ENCODE results near the gene ANKRD33B. TPM values are rescaled to one million over a fixed set of nuclear protein-coding genes. Genes with fewer than 3 reads are reported as not detected.
A peak's percentile ranks its signal among the peaks of the same experiment; 100 is the strongest.

Gene ANKRD33B
- total RNA-seq, 3 donors from 2014 or later (not counting 1 experiment from before 2014, with no cell fraction given) = 2.4 to 4.3 (median 3.9) TPM

GRCh38 chr5:10577371-10578292 lies 13.8 kb downstream of the ANKRD33B start:
- Histone ChIP-seq H3K9me3 (ENCODE audit: control insufficient read depth, insufficient read depth, low read length) (no peaks in the 10 kb centered on the region), H3K4me1 (ENCODE audit: control insufficient read depth, insufficient read depth, low read length) (peaks cover 8% of the 10 kb centered on the region), H3K27me3 (ENCODE audit: control insufficient read depth, insufficient read depth, low read length) (no peaks in the 10 kb centered on the region), H3K27ac (ENCODE audit: low read length) (no peak overlapping the region), H3K4me3 (ENCODE audit: low read length) (no peak overlapping the region), H3K36me3 (ENCODE audit: control insufficient read depth, insufficient read depth, low read length) (no peaks in the 10 kb centered on the region)
- no peak for DNase-seq
- Mint-ChIP-seq H3K9me3 (no peaks in the 10 kb centered on the region), H3K27ac (no peak overlapping the region), H3K36me3 (no peaks in the 10 kb centered on the region), H3K4me1 (peaks cover 0 to 18% of the 10 kb centered on the region in 2 donors), H3K27me3 (ENCODE audit: low read depth in 2 of 2) (no peaks in the 10 kb centered on the region), H3K4me3 (no peak overlapping the region)
- TF ChIP-seq, protein P1, sequence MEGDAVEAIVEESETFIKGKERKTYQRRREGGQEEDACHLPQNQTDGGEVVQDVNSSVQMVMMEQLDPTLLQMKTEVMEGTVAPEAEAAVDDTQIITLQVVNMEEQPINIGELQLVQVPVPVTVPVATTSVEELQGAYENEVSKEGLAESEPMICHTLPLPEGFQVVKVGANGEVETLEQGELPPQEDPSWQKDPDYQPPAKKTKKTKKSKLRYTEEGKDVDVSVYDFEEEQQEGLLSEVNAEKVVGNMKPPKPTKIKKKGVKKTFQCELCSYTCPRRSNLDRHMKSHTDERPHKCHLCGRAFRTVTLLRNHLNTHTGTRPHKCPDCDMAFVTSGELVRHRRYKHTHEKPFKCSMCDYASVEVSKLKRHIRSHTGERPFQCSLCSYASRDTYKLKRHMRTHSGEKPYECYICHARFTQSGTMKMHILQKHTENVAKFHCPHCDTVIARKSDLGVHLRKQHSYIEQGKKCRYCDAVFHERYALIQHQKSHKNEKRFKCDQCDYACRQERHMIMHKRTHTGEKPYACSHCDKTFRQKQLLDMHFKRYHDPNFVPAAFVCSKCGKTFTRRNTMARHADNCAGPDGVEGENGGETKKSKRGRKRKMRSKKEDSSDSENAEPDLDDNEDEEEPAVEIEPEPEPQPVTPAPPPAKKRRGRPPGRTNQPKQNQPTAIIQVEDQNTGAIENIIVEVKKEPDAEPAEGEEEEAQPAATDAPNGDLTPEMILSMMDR (IDR thresholded peaks at IDR 0.05) = no peak
- intact Hi-C loops (cut with micrococcal nuclease) = no loop called here
- WGBS (ENCODE audit: insufficient coverage) = 78% methylated on average over 18 of the region's 18 CpGs
- ATAC-seq = no peak

- peaks cover 0 to 18% of the 10 kb centered on the region in 2 donors for H3K4me1 Mint-ChIP-seq
Observed at GRCh38 chr5:10578293-10578665, 14.4 kb downstream of the ANKRD33B start.

DNA sequence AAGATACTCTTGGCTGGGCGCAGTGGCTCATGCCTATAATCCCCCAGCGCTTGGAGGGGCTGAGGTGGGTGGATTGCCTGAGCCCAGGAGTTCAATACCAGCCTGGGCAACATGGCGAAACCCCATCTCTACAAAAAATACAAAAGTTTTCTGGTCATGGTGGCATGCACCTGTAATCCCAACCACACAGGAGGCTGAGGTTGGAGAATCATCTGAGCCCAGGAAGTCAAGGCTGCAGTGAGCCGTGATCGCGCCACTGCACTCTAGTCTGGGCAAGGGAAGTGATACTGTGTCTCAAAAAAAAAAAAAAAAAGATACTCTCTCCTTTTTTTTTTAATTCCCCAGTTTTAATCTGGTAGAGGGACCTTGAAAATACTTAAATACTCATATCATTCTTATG lies 15.0 kb downstream of the ANKRD33B start:
- H3K27ac ChIP-seq (ENCODE audit: low read length) = no peak overlapping the region
- Mint-ChIP-seq H3K9me3 (no peaks in the 10 kb centered on the region), H3K4me3 (no peak overlapping the region), H3K36me3 (no peaks in the 10 kb centered on the region), H3K27me3 (ENCODE audit: low read depth in 2 of 2) (peaks cover 3 to 5% of the 10 kb centered on the region in 2 donors), H3K27ac (no peak overlapping the region), H3K4me1 (peaks cover 5 to 22% of the 10 kb centered on the region in 2 donors)
- no peaks in the 10 kb centered on the region for H3K36me3 ChIP-seq (ENCODE audit: control insufficient read depth, insufficient read depth, low read length)
- H3K27me3 ChIP-seq (ENCODE audit: control insufficient read depth, insufficient read depth, low read length) = no peaks in the 10 kb centered on the region
- no peak overlapping the region for H3K4me3 ChIP-seq (ENCODE audit: low read length)
- DNase-seq = peak in 1 of 2 donors; percentile 1
- TF ChIP-seq, protein P1 (IDR thresholded peaks at IDR 0.05) = no peak
- H3K4me1 ChIP-seq (ENCODE audit: control insufficient read depth, insufficient read depth, low read length) = peaks cover 8% of the 10 kb centered on the region
- 30% methylated on average over 2 of the region's 6 CpGs for WGBS (ENCODE audit: insufficient coverage)
- intact Hi-C loops (cut with micrococcal nuclease) = no loop called here
- no peaks in the 10 kb centered on the region for H3K9me3 ChIP-seq (ENCODE audit: control insufficient read depth, insufficient read depth, low read length)
- no peak for ATAC-seq

More at GRCh38 chr5:10578293-10578665, 14.4 kb downstream of the ANKRD33B start:
- Histone ChIP-seq H3K4me3 (ENCODE audit: low read length) (no peak overlapping the region), H3K36me3 (ENCODE audit: control insufficient read depth, insufficient read depth, low read length) (no peaks in the 10 kb centered on the region), H3K4me1 (ENCODE audit: control insufficient read depth, insufficient read depth, low read length) (peaks cover 8% of the 10 kb centered on the region), H3K27ac (ENCODE audit: low read length) (no peak overlapping the region), H3K27me3 (ENCODE audit: control insufficient read depth, insufficient read depth, low read length) (no peaks in the 10 kb centered on the region), H3K9me3 (ENCODE audit: control insufficient read depth, insufficient read depth, low read length) (no peaks in the 10 kb centered on the region)
- TF ChIP-seq, protein P1 (IDR thresholded peaks at IDR 0.05) = no peak
- intact Hi-C loops (cut with micrococcal nuclease) = no loop called here
- WGBS (ENCODE audit: insufficient coverage) = 100% methylated on average over 1 of the region's 1 CpG
- H3K27me3 Mint-ChIP-seq (ENCODE audit: low read depth in 2 of 2) = no peaks in the 10 kb centered on the region
- H3K4me3 Mint-ChIP-seq = no peak overlapping the region
- DNase-seq (no peak), ATAC-seq (no peak)
- no peaks in the 10 kb centered on the region for H3K36me3 Mint-ChIP-seq
- H3K9me3 Mint-ChIP-seq = no peaks in the 10 kb centered on the region
- no peak overlapping the region for H3K27ac Mint-ChIP-seq
